ENCODE results near the gene PWP2.
"Not testable (repeated sequence)": the region's sequence is repeated elsewhere in the genome, so short reads cannot be mapped to it uniquely, and the experiment has no call there.

PWP2 gene

GRCh38 chr21:44133715-44134057, 26.5 kb downstream of the PWP2 start:
- DNase-seq = not testable (repeated sequence)

GRCh38 chr21:44134732-44135131, 27.5 kb downstream of the PWP2 start:
- not testable (repeated sequence) for DNase-seq

- DNase-seq = not testable (repeated sequence)
These were observed 30.8 kb downstream of the PWP2 start for GRCh38 chr21:44138039-44138438.

GRCh38 chr21:44139787-44140551, 32.8 kb downstream of the PWP2 start:
- DNase-seq = not testable (repeated sequence)

- DNase-seq = not testable (repeated sequence)
These were observed 33.3 kb downstream of the PWP2 start for GRCh38 chr21:44140552-44140932.

GRCh38 chr21:44142470-44142869, 35.3 kb downstream of the PWP2 start:
- not testable (repeated sequence) for DNase-seq

GRCh38 chr21:44143380-44143779, 36.2 kb downstream of the PWP2 start:
- DNase-seq = not testable (repeated sequence)

- not testable (repeated sequence) for DNase-seq
These were observed 36.8 kb downstream of the PWP2 start for GRCh38 chr21:44143996-44144395.

- not testable (repeated sequence) for DNase-seq
These were observed 37.8 kb downstream of the PWP2 start for GRCh38 chr21:44144784-44145602.

- DNase-seq = not testable (repeated sequence)
These were observed 38.4 kb downstream of the PWP2 start for GRCh38 chr21:44145616-44146015.

GRCh38 chr21:44147108-44147507, 39.9 kb downstream of the PWP2 start:
- not testable (repeated sequence) for DNase-seq

- DNase-seq = not testable (repeated sequence)
These were observed 43.1 kb downstream of the PWP2 start for GRCh38 chr21:44150255-44150654.

GRCh38 chr21:44153214-44153888, 46.2 kb downstream of the PWP2 start:
- not testable (repeated sequence) for DNase-seq

- DNase-seq = not testable (repeated sequence)
These were observed 46.7 kb downstream of the PWP2 start for GRCh38 chr21:44153889-44154228.

GRCh38 chr21:44154816-44155230, 47.6 kb downstream of the PWP2 start:
- not testable (repeated sequence) for DNase-seq

- DNase-seq = not testable (repeated sequence)
These were observed 48.2 kb downstream of the PWP2 start for GRCh38 chr21:44155231-44155993.

GRCh38 chr21:44155994-44156380, 48.8 kb downstream of the PWP2 start:
- DNase-seq = not testable (repeated sequence)

- not testable (repeated sequence) for DNase-seq
These were observed 50.4 kb downstream of the PWP2 start for GRCh38 chr21:44157439-44158081.

- DNase-seq = not testable (repeated sequence)
These were observed 50.9 kb downstream of the PWP2 start for GRCh38 chr21:44158082-44158468.
